ENCODE measurements around the gene SPARC.

DNA sequence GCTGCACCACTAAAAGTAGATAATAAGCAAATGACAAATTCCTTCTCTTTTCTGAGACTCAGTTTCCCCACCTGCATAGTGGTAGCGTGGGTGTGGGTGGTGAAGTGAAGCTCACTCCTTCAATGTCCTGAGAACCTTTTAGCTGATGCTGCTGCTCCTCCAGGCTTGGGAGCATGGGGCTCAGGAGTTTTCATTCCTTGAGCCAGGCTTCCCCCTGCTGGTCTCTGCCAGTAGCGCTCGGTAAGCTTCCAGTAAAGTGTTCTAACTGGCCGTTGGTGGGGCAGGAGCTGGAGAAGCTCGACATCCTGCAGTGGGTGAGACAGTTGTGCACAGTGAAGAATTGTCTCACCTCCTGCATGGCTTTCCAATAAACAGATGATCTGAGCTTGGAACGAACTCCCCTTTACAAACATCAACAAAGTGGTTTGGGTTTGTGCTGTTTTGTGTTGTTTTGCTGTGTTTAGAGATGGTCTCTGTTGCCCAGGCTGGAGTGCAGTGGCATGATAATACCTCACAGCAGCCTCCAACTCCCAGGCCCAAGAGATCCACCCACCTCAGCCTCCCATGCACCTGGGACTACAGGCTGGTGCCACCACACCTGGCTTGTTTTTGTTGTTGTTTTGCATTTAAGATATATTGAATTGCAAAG lies 34.6 kb downstream of the SPARC start:
- TF ChIP-seq, protein P1, sequence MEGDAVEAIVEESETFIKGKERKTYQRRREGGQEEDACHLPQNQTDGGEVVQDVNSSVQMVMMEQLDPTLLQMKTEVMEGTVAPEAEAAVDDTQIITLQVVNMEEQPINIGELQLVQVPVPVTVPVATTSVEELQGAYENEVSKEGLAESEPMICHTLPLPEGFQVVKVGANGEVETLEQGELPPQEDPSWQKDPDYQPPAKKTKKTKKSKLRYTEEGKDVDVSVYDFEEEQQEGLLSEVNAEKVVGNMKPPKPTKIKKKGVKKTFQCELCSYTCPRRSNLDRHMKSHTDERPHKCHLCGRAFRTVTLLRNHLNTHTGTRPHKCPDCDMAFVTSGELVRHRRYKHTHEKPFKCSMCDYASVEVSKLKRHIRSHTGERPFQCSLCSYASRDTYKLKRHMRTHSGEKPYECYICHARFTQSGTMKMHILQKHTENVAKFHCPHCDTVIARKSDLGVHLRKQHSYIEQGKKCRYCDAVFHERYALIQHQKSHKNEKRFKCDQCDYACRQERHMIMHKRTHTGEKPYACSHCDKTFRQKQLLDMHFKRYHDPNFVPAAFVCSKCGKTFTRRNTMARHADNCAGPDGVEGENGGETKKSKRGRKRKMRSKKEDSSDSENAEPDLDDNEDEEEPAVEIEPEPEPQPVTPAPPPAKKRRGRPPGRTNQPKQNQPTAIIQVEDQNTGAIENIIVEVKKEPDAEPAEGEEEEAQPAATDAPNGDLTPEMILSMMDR (IDR thresholded peaks at IDR 0.05 in 8 of 11, conservative IDR thresholded peaks at IDR 0.05 in 3 of 11) = peak; percentile 65 to 89 (median 80)
- TF ChIP-seq POLR2AphosphoS5 (IDR thresholded peaks at IDR 0.05) (no peak), POLR2A (IDR thresholded peaks at IDR 0.05) (no peak)

All from spleen (tissue), 7 donors.